Measurements from ENCODE around the gene HK2.

GRCh38 chr2:74880054-74880728 lies 46.3 kb downstream of the HK2 start:
- TF ChIP-seq EZH2phosphoT487 (IDR thresholded peaks at IDR 0.05; ENCODE audit: insufficient read depth, low read depth) = no peak
- no peak for TF ChIP-seq EZH2 (IDR thresholded peaks at IDR 0.05; ENCODE audit: insufficient read depth, poor library complexity, severe bottlenecking)

Data from GM23248 (cell line).